ENCODE data around the gene PIK3CG.
A peak's percentile ranks its signal among the peaks of the same experiment; 100 is the strongest.
"Not testable (repeated sequence)": the region's sequence is repeated elsewhere in the genome, so short reads cannot be mapped to it uniquely, and the experiment has no call there.

PIK3CG gene

GRCh38 chr7:106865130-106866041 is at the start of gene PIK3CG:
Gene PIK3CG, plus strand, starts transcription at chr7:106865282. Its CDS starts 2,280 bp downstream, at chr7:106867562.
- DNase-seq (ENCODE audit: low spot score) = peak; percentile 68

- DNase-seq (ENCODE audit: low spot score) = no peak
Observed at GRCh38 chr7:106817098-106817497, 48.0 kb upstream of the PIK3CG start.

GRCh38 chr7:106818736-106819135 is 46.3 kb upstream of the PIK3CG start:
- DNase-seq (ENCODE audit: low spot score) = no peak

- no peak for DNase-seq (ENCODE audit: low spot score)
Observed at GRCh38 chr7:106819546-106819945, 45.5 kb upstream of the PIK3CG start.

- DNase-seq (ENCODE audit: low spot score) = no peak
Observed at GRCh38 chr7:106820321-106821217, 44.5 kb upstream of the PIK3CG start.

- DNase-seq (ENCODE audit: low spot score) = no peak
Observed at GRCh38 chr7:106823631-106824030, 41.5 kb upstream of the PIK3CG start.

GRCh38 chr7:106824458-106824857 is 40.6 kb upstream of the PIK3CG start:
- no peak for DNase-seq (ENCODE audit: low spot score)

GRCh38 chr7:106827626-106828025 is 37.5 kb upstream of the PIK3CG start:
- DNase-seq (ENCODE audit: low spot score) = no peak

GRCh38 chr7:106829496-106829895 is 35.6 kb upstream of the PIK3CG start:
- no peak for DNase-seq (ENCODE audit: low spot score)

- not testable (repeated sequence) for DNase-seq (ENCODE audit: low spot score)
Observed at GRCh38 chr7:106830896-106831295, 34.2 kb upstream of the PIK3CG start.

GRCh38 chr7:106836816-106837215 is 28.3 kb upstream of the PIK3CG start:
- DNase-seq (ENCODE audit: low spot score) = no peak

- DNase-seq (ENCODE audit: low spot score) = no peak
Observed at GRCh38 chr7:106839511-106839910, 25.6 kb upstream of the PIK3CG start.

GRCh38 chr7:106840342-106840741 is 24.7 kb upstream of the PIK3CG start:
- DNase-seq (ENCODE audit: low spot score) = no peak

- DNase-seq (ENCODE audit: low spot score) = no peak
Observed at GRCh38 chr7:106841896-106842390, 23.1 kb upstream of the PIK3CG start.

- no peak for DNase-seq (ENCODE audit: low spot score)
Observed at GRCh38 chr7:106844279-106844997, 20.6 kb upstream of the PIK3CG start.

- no peak for DNase-seq (ENCODE audit: low spot score)
Observed at GRCh38 chr7:106848049-106848448, 17.0 kb upstream of the PIK3CG start.

- DNase-seq (ENCODE audit: low spot score) = no peak
Observed at GRCh38 chr7:106848851-106849442, 16.1 kb upstream of the PIK3CG start.

GRCh38 chr7:106851632-106852031 is 13.4 kb upstream of the PIK3CG start:
- not testable (repeated sequence) for DNase-seq (ENCODE audit: low spot score)

- no peak for DNase-seq (ENCODE audit: low spot score)
Observed at GRCh38 chr7:106853250-106853908, 11.7 kb upstream of the PIK3CG start.

- no peak for DNase-seq (ENCODE audit: low spot score)
Observed at GRCh38 chr7:106855540-106856132, 9.4 kb upstream of the PIK3CG start.
